Caco-2 (cell line): ENCODE data around the gene RABEP2. TPM values are rescaled to one million over a fixed set of nuclear protein-coding genes. Genes with fewer than 3 reads are reported as not detected.

Experiments used
- Bru-seq: library from RNA; stranded (reverse); fragments of 400-500 nt; gene quantifications from one replicate; lab custom pipeline; 2021; lab: Mats Ljungman, UMichigan
- BruChase-seq, 2 experiments: library from RNA; stranded (reverse); fragments of 400-500 nt; gene quantifications; one replicate each; lab custom pipeline; 2021; lab: Mats Ljungman, UMichigan
- BruUV-seq: library from RNA; stranded (reverse); fragments of 400-500 nt; replicated peaks from 2 replicates; lab custom pipeline; 2021; lab: Mats Ljungman, UMichigan
- CTCF ChIA-PET: fragments of 300-600 bp; sonication (Branson Sonifier 250); formaldehyde crosslinking; loops from one replicate; lab custom pipeline; 2022; ENCODE audit warnings: antibody characterized with exemption; lab: Charles Lee
- POLR2A ChIA-PET: fragments of 300-600 bp; sonication (Branson Sonifier 250); formaldehyde crosslinking; loops from one replicate; lab custom pipeline; 2022; ENCODE audit warnings: antibody characterized with exemption; lab: Charles Lee
- DNase-seq, 2 experiments: peaks; one replicate each; pipeline versions ENCODE4 v3.0.0 to v3.0.0-alpha.2; 2020 to 2022
- H3K27me3 ChIP-seq: replicated peaks from 2 replicates; pipeline ENCODE4 v1.6.0; 2011; ENCODE audit warnings: low read length; ENCODE audit not compliant: control insufficient read depth, insufficient read depth
- H3K36me3 ChIP-seq: 2 replicates; pipeline ENCODE4 v1.5.1; 2011; ENCODE audit warnings: low read length; ENCODE audit not compliant: control insufficient read depth, insufficient read depth
- H3K4me1 ChIP-seq: fragments of 250-450 bp; sonication (Bioruptor Pico); 2 replicates; pipeline ENCODE4 v1.5.1; 2020; ENCODE audit warnings: mild to moderate bottlenecking
- H3K4me3 ChIP-seq: 2 replicates; pipeline ENCODE4 v1.5.1; 2011; ENCODE audit warnings: low read depth, mild to moderate bottlenecking, control low read depth, low read length
- H3K9me3 ChIP-seq: fragments of 250-450 bp; sonication (Bioruptor Pico); 2 replicates; pipeline ENCODE4 v1.5.1; 2020; ENCODE audit warnings: mild to moderate bottlenecking, moderate library complexity
- H3K27ac Mint-ChIP-seq: one replicate; pipeline ENCODE4 v1.8.0; 2022; ENCODE audit warnings: mixed read lengths; ENCODE audit not compliant: unreplicated experiment
- H3K27me3 Mint-ChIP-seq: one replicate; pipeline ENCODE4 v1.8.0; 2022; ENCODE audit warnings: mixed read lengths; ENCODE audit not compliant: insufficient read depth, unreplicated experiment
- H3K36me3 Mint-ChIP-seq: one replicate; pipeline ENCODE4 v1.8.0; 2022; ENCODE audit warnings: mild to moderate bottlenecking, mixed read lengths; ENCODE audit not compliant: insufficient read depth, unreplicated experiment
- H3K4me1 Mint-ChIP-seq: one replicate; pipeline ENCODE4 v1.8.0; 2022; ENCODE audit warnings: low read depth, mixed read lengths; ENCODE audit not compliant: unreplicated experiment
- H3K4me3 Mint-ChIP-seq: one replicate; pipeline ENCODE4 v1.8.0; 2022; ENCODE audit warnings: mild to moderate bottlenecking, moderate library complexity, mixed read lengths; ENCODE audit not compliant: unreplicated experiment
- H3K9me3 Mint-ChIP-seq: one replicate; pipeline ENCODE4 v1.8.0; 2022; ENCODE audit warnings: mixed read lengths; ENCODE audit not compliant: unreplicated experiment
- CTCF ChIP-seq, 2 experiments: fragments of 200-600 bp in 1 of 2; IDR thresholded peaks; 1 replicate in 1 of 2; 2 replicates in 1 of 2; pipeline versions ENCODE4 v1.5.1 to v1.8.0; 2011 to 2022; ENCODE audit warnings: antibody characterized with exemption in 1 of 2, control low read depth in 1 of 2, inconsistent platforms in 1 of 2, low read depth in 1 of 2, low read length in 1 of 2, mild to moderate bottlenecking in 1 of 2, moderate library complexity in 1 of 2; ENCODE audit not compliant: insufficient read depth in 1 of 2, severe bottlenecking in 1 of 2, unreplicated experiment in 1 of 2
- intact Hi-C: fragments of 100-400 bp; cut with micrococcal nuclease; formaldehyde crosslinking; loops from one replicate; pipeline ENCODE4 v1.10.0; 2022; ENCODE audit not compliant: unreplicated experiment
- long read RNA-seq: library from polyadenylated mRNA; stranded (forward); transcript quantifications from one replicate; pipeline ENCODE4 v2.0.0, GENCODE V29; 2022
- total RNA-seq: library from RNA; stranded (reverse); gene quantifications from 2 replicates; pipeline ENCODE4 v1.2.3, GENCODE V29; 2022

Gene RABEP2
- total RNA-seq (22.9 and 24.2 TPM in 2 replicates), Bru-seq, nascent RNA (percentile 54 among the genes with signal in this experiment), BruChase-seq, experiment 1, labeled RNA remaining after a 2-hour chase (percentile 57 among the genes with signal in this experiment), BruChase-seq, experiment 2, labeled RNA remaining after a 6-hour chase (percentile 59 among the genes with signal in this experiment)
- long read RNA-seq, partial matches to known transcripts: 1 of 7 reads
- long read RNA-seq, other reads (novel, unspliced or antisense): 5 of 7 reads

GRCh38 chr16:28924762-28925385 is at the start of gene RABEP2:
TSS of gene RABEP2 (minus strand) at chr16:28925238. CDS start at chr16:28925163, 75 bp downstream.
- Mint-ChIP-seq H3K36me3 (peaks cover 23% of the 10 kb centered on the region), H3K27ac (peak within 1 kb of the TSS; percentile 94), H3K9me3 (no peaks in the 10 kb centered on the region), H3K4me3 (peak within 1 kb of the TSS; percentile 95), H3K4me1 (peaks cover 14% of the 10 kb centered on the region), H3K27me3 (no peaks in the 10 kb centered on the region)
- no TSS peak for BruUV-seq
- Histone ChIP-seq H3K27me3 (no peaks in the 10 kb centered on the region), H3K4me1 (peaks cover 11% of the 10 kb centered on the region), H3K36me3 (no peaks in the 10 kb centered on the region), H3K4me3 (peak within 1 kb of the TSS; percentile 84), H3K9me3 (no peaks in the 10 kb centered on the region)
- intact Hi-C loops: loop anchor here (1.0 kb wide), 2 partner anchors 20 to 25 kb away; partner anchors contain the start of gene NFATC2IP
- POLR2A ChIA-PET: interaction anchor here (1.1 kb wide), 1 partner anchor 19 kb away, joined by 4 read pairs; no protein-coding TSS in a partner anchor
- TF ChIP-seq CTCF (IDR thresholded peaks at IDR 0.05; ENCODE audit: insufficient read depth in 1 of 2, low read depth in 1 of 2, low read length in 1 of 2, severe bottlenecking in 1 of 2, unreplicated experiment in 1 of 2): no peak
- CTCF ChIA-PET: interaction anchor here (1.5 kb wide), 1 partner anchor 19 kb away, joined by 3 read pairs; no protein-coding TSS in a partner anchor
- DNase-seq: peak; percentile 99

- intact Hi-C loops: loop anchor here (5.0 kb wide), 1 partner anchor 1093 kb away; the partner anchor contains the start of gene ALDOA
- peak within 1 kb of the TSS; percentile 98 for H3K4me3 ChIP-seq
- no TSS peak for BruUV-seq
- Mint-ChIP-seq H3K4me1 (peaks cover 13% of the 10 kb centered on the region), H3K27ac (peak within 1 kb of the TSS; percentile 96), H3K4me3 (peak within 1 kb of the TSS; percentile 97), H3K27me3 (no peaks in the 10 kb centered on the region), H3K36me3 (peaks cover 19% of the 10 kb centered on the region), H3K9me3 (no peaks in the 10 kb centered on the region)
- H3K36me3 ChIP-seq: no peaks in the 10 kb centered on the region
- no peaks in the 10 kb centered on the region for H3K9me3 ChIP-seq
- no peak for TF ChIP-seq CTCF (IDR thresholded peaks at IDR 0.05; ENCODE audit: insufficient read depth in 1 of 2, low read depth in 1 of 2, low read length in 1 of 2, severe bottlenecking in 1 of 2, unreplicated experiment in 1 of 2)
- peak; percentile 95 for DNase-seq
- H3K27me3 ChIP-seq: no peaks in the 10 kb centered on the region
- 0 out of 2 replicates have a peak, but pooled peaks cover 6% of the 10 kb centered on the region for H3K4me1 ChIP-seq
- CTCF ChIA-PET: interaction anchor here (0.7 kb wide), 1 partner anchor 19 kb away, joined by 3 read pairs; no protein-coding TSS in a partner anchor
- POLR2A ChIA-PET: interaction anchor here (0.6 kb wide), 1 partner anchor 854 kb away, joined by 7 read pairs; no protein-coding TSS in a partner anchor
Measured at GRCh38 chr16:28974437-28975157, 49.6 kb upstream of the RABEP2 start, which contains the start of gene SPNS1. TSS of gene SPNS1 (plus strand) at chr16:28974778. CDS start at chr16:28975152, 374 bp downstream.
